ENCODE results near the gene REELD1. TPM values are rescaled to one million over a fixed set of nuclear protein-coding genes. Genes with fewer than 3 reads are reported as not detected.

Gene REELD1
- total and polyA plus RNA-seq, 4 experiments from 2014 or later = 0.11 to 0.58 (median 0.42) TPM; not detected in 1

DNA sequence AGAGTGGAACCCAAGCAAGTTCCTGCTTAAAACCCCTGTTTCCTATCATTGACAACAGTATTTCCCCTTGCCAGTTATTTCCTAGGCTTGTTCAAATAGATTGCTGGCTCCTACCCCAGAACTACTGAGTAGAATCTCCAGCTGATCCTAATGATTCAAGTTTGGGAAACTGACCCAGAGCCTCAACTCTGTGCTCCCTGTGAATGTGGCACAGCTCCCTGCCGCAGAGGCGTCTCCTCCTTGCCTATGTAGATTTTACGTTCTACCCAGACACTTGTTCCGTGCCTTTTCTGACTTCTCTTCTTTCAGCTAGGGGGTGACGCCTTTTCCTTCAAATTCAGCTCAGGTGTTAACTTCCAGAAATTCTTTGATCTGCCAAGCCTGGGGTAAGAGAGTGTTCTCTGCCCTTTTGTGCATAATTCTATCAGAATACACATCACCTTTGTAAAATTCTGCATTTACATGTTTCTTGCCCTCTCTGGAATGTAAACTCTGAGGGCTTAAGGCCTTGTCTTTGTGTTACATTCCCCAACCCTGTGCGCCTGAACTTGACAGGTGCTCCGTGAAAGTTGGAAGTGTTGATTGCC is 34.5 kb upstream of the REELD1 start:
- Mint-ChIP-seq H3K4me3 (peak overlapping the region in 4 of 8 donors; percentile 30 to 55 (median 42)), H3K4me1 (peaks cover 47 to 68% (median 54%) of the 10 kb centered on the region in 4 donors), H3K27me3 (no peaks in the 10 kb centered on the region), H3K9me3 (no peaks in the 10 kb centered on the region), H3K27ac (peak overlapping the region in 4 of 7 donors; percentile 10 to 71 (median 48)), H3K36me3 (peaks cover 8 to 24% of the 10 kb centered on the region in 2 donors)
- H3K27me3 ChIP-seq (ENCODE audit: insufficient read depth, low read length) = no peaks in the 10 kb centered on the region
- intact Hi-C loops (cut with micrococcal nuclease) = loop anchor here (5.0 to 10.0 kb wide), 6 partner anchors 342 to 1505 kb away; partner anchors contain the start of genes ABCE1, ANAPC10, MMAA and OTUD4
- POLR2A ChIA-PET (ENCODE audit: partially characterized antibody) = no interaction called here
- H3K4me3 ChIP-seq (ENCODE audit: low read length in 2 of 2) = no peak overlapping the region
- peaks cover 52% of the 10 kb centered on the region for H3K4me1 ChIP-seq (ENCODE audit: insufficient read depth, low read length)
- no peak for DNase-seq
- H3K9me3 ChIP-seq (ENCODE audit: control insufficient read depth in 1 of 2, low read length in 2 of 2) = no peaks in the 10 kb centered on the region
- no peak overlapping the region for H3K27ac ChIP-seq (ENCODE audit: low read depth, low read length)
- H3K36me3 ChIP-seq (ENCODE audit: insufficient read depth, low read length) = no peaks in the 10 kb centered on the region
- CTCF ChIA-PET (ENCODE audit: partially characterized antibody) = no interaction called here

- Mint-ChIP-seq H3K9me3 (peaks cover 0 to under 1% (median 0%) of the 10 kb centered on the region in 8 donors), H3K27ac (peak overlapping the region in 1 of 7 donors; percentile 15), H3K4me3 (no peak overlapping the region), H3K4me1 (peaks cover 37 to 48% (median 44%) of the 10 kb centered on the region in 4 donors), H3K27me3 (no peaks in the 10 kb centered on the region), H3K36me3 (peaks cover 26 to 42% of the 10 kb centered on the region in 2 donors)
- no peak for DNase-seq
- H3K36me3 ChIP-seq (ENCODE audit: insufficient read depth, low read length) = peaks cover 10% of the 10 kb centered on the region
- ChIA-PET POLR2A (ENCODE audit: partially characterized antibody) (no interaction called here), CTCF (ENCODE audit: partially characterized antibody) (interaction anchor here (0.9 to 1.1 kb wide), 2 partner anchors 11 to 13 kb away, joined by 3 to 4 read pairs; no protein-coding TSS in a partner anchor)
- no peaks in the 10 kb centered on the region for H3K27me3 ChIP-seq (ENCODE audit: insufficient read depth, low read length)
- intact Hi-C loops (cut with micrococcal nuclease) = no loop called here
- H3K4me3 ChIP-seq (ENCODE audit: low read length in 2 of 2) = no peak overlapping the region
- no peak overlapping the region for H3K27ac ChIP-seq (ENCODE audit: low read depth, low read length)
- no peaks in the 10 kb centered on the region for H3K9me3 ChIP-seq (ENCODE audit: control insufficient read depth in 1 of 2, low read length in 2 of 2)
- H3K4me1 ChIP-seq (ENCODE audit: insufficient read depth, low read length) = peaks cover 34% of the 10 kb centered on the region
Observed at GRCh38 chr4:146182443-146182842, 31.9 kb upstream of the REELD1 start.

DNA sequence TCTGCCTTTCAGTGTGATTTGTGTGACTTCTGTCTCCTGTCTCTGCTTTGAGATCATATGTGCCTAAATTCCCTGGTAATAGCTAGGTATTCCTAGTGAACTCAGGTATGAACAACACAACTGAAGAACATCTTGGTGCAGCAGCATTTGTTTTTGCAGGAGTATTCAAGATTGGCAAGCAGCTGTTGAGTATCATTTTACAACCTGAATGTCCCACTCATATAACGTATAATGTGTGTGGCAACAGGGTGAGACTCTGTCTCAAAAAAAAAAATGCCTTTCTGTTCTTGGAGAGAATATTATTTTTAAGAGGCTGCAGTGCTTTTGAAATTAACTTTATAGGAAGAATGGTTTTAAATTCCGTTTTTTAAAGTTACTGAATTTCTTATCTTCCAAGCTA is 31.1 kb upstream of the REELD1 start:
- intact Hi-C loops (cut with micrococcal nuclease) = no loop called here
- CTCF ChIA-PET (ENCODE audit: partially characterized antibody) = interaction anchor here (0.9 to 1.1 kb wide), 2 partner anchors 11 to 14 kb away, joined by 3 to 4 read pairs; no protein-coding TSS in a partner anchor
- DNase-seq = no peak
- no peak overlapping the region for H3K4me3 ChIP-seq (ENCODE audit: low read length in 2 of 2)
- H3K9me3 ChIP-seq (ENCODE audit: control insufficient read depth in 1 of 2, low read length in 2 of 2) = no peaks in the 10 kb centered on the region
- no peak overlapping the region for H3K4me3 Mint-ChIP-seq
- H3K36me3 Mint-ChIP-seq = peaks cover 32 to 47% of the 10 kb centered on the region in 2 donors
- peaks cover 16% of the 10 kb centered on the region for H3K36me3 ChIP-seq (ENCODE audit: insufficient read depth, low read length)
- POLR2A ChIA-PET (ENCODE audit: partially characterized antibody) = no interaction called here
- H3K27me3 ChIP-seq (ENCODE audit: insufficient read depth, low read length) = no peaks in the 10 kb centered on the region
- H3K4me1 ChIP-seq (ENCODE audit: insufficient read depth, low read length) = peaks cover 27% of the 10 kb centered on the region
- H3K27ac Mint-ChIP-seq = no peak overlapping the region
- H3K27me3 Mint-ChIP-seq = no peaks in the 10 kb centered on the region
- peaks cover 33 to 41% (median 38%) of the 10 kb centered on the region in 4 donors for H3K4me1 Mint-ChIP-seq
- H3K27ac ChIP-seq (ENCODE audit: low read depth, low read length) = no peak overlapping the region
- peaks cover 0 to 3% (median 0%) of the 10 kb centered on the region in 8 donors for H3K9me3 Mint-ChIP-seq

- ChIA-PET CTCF (ENCODE audit: partially characterized antibody) (no interaction called here), POLR2A (ENCODE audit: partially characterized antibody) (no interaction called here)
- no peak for DNase-seq
- Mint-ChIP-seq H3K4me3 (no peak overlapping the region), H3K36me3 (peaks cover 53 to 67% of the 10 kb centered on the region in 2 donors), H3K9me3 (peaks cover 0 to 3% (median 0%) of the 10 kb centered on the region in 8 donors), H3K4me1 (peaks cover 10 to 18% (median 13%) of the 10 kb centered on the region in 4 donors), H3K27ac (peak overlapping the region in 2 of 7 donors; percentile 23 to 46), H3K27me3 (no peaks in the 10 kb centered on the region)
- no peak overlapping the region for H3K4me3 ChIP-seq (ENCODE audit: low read length in 2 of 2)
- H3K9me3 ChIP-seq (ENCODE audit: control insufficient read depth in 1 of 2, low read length in 2 of 2) = no peaks in the 10 kb centered on the region
- H3K27ac ChIP-seq (ENCODE audit: low read depth, low read length) = no peak overlapping the region
- intact Hi-C loops (cut with micrococcal nuclease) = no loop called here
- H3K36me3 ChIP-seq (ENCODE audit: insufficient read depth, low read length) = peaks cover 35% of the 10 kb centered on the region
- no peaks in the 10 kb centered on the region for H3K4me1 ChIP-seq (ENCODE audit: insufficient read depth, low read length)
- no peaks in the 10 kb centered on the region for H3K27me3 ChIP-seq (ENCODE audit: insufficient read depth, low read length)
Observed at GRCh38 chr4:146186041-146186440, 28.3 kb upstream of the REELD1 start.

GRCh38 chr4:146186596-146186995 is 27.7 kb upstream of the REELD1 start:
- peaks cover 35% of the 10 kb centered on the region for H3K36me3 ChIP-seq (ENCODE audit: insufficient read depth, low read length)
- H3K36me3 Mint-ChIP-seq = peaks cover 58 to 72% of the 10 kb centered on the region in 2 donors

DNA sequence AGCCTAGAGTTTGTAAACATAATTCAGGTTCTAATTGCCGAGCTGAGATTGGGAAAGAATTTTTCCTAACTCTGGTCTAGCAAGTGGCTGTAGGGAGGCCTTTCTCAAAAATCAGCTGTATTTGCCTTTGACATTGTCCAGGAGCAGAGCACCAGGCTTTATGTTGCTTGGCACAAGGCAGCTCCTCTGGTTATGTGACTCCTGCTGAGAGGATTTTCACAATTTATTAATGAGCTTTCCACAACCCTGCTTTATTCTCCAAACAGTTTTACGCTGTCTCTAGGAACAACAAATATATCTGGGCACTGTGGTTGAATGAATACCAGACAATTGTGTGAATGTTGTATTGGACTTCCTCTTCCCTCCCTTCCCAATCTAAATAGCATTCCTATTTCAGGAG is 23.9 kb upstream of the REELD1 start:
- Histone ChIP-seq H3K36me3 (ENCODE audit: insufficient read depth, low read length) (peaks cover 35% of the 10 kb centered on the region), H3K4me3 (ENCODE audit: low read length in 2 of 2) (no peak overlapping the region), H3K4me1 (ENCODE audit: insufficient read depth, low read length) (no peaks in the 10 kb centered on the region), H3K27ac (ENCODE audit: low read depth, low read length) (no peak overlapping the region), H3K9me3 (ENCODE audit: control insufficient read depth in 1 of 2, low read length in 2 of 2) (no peaks in the 10 kb centered on the region), H3K27me3 (ENCODE audit: insufficient read depth, low read length) (no peaks in the 10 kb centered on the region)
- H3K9me3 Mint-ChIP-seq = peaks cover 0 to 3% (median 0%) of the 10 kb centered on the region in 8 donors
- no peak overlapping the region for H3K4me3 Mint-ChIP-seq
- peaks cover 0 to 4% (median 1%) of the 10 kb centered on the region in 4 donors for H3K4me1 Mint-ChIP-seq
- H3K27ac Mint-ChIP-seq = no peak overlapping the region
- ChIA-PET CTCF (ENCODE audit: partially characterized antibody) (no interaction called here), POLR2A (ENCODE audit: partially characterized antibody) (no interaction called here)
- intact Hi-C loops (cut with micrococcal nuclease) = no loop called here
- no peaks in the 10 kb centered on the region for H3K27me3 Mint-ChIP-seq
- DNase-seq = no peak
- peaks cover 47 to 56% of the 10 kb centered on the region in 2 donors for H3K36me3 Mint-ChIP-seq

More at GRCh38 chr4:146186596-146186995, 27.7 kb upstream of the REELD1 start:
- H3K9me3 ChIP-seq (ENCODE audit: control insufficient read depth in 1 of 2, low read length in 2 of 2) = no peaks in the 10 kb centered on the region
- intact Hi-C loops (cut with micrococcal nuclease) = no loop called here
- DNase-seq = no peak
- H3K27ac ChIP-seq (ENCODE audit: low read depth, low read length) = no peak overlapping the region
- Mint-ChIP-seq H3K27ac (no peak overlapping the region), H3K9me3 (peaks cover 0 to 3% (median 0%) of the 10 kb centered on the region in 8 donors), H3K27me3 (no peaks in the 10 kb centered on the region), H3K4me1 (peaks cover 7 to 15% (median 9%) of the 10 kb centered on the region in 4 donors), H3K4me3 (no peak overlapping the region)
- ChIA-PET POLR2A (ENCODE audit: partially characterized antibody) (no interaction called here), CTCF (ENCODE audit: partially characterized antibody) (no interaction called here)
- no peaks in the 10 kb centered on the region for H3K4me1 ChIP-seq (ENCODE audit: insufficient read depth, low read length)
- no peaks in the 10 kb centered on the region for H3K27me3 ChIP-seq (ENCODE audit: insufficient read depth, low read length)
- no peak overlapping the region for H3K4me3 ChIP-seq (ENCODE audit: low read length in 2 of 2)

DNA sequence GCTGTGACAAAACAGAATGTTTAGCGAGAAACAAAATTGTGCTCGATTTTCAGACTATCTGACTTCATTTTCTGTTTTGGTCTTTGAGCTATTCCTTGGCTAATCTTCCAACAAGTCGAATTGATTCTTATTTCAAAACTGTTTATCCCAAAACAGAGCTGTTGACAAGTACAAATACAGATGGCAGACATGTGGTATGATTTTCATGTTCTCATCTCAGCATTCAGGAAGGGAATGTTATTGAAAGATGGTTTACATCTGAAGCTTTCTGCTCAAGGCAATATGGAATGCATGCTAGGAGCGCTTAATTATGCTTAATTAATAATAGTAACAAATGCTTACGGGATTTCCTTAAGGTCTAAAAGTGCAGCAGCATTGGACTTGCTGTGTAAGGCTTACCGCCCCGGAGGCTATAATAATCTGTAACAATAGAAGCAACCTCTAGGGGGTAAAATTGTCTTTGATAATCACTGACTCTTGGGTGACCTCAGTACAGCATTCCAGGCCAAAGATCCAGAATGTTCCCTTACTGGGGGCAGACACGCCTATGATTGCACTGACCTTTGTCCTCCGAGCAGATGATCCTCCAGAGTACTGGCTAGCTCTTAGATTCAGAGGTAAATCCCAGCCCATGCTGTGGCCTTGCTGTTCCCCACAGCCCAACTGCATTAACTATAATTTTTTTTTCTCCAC is 22.4 kb upstream of the REELD1 start:
- Mint-ChIP-seq H3K4me1 (peaks cover 0 to 4% (median 0%) of the 10 kb centered on the region in 4 donors), H3K9me3 (peaks cover 0 to 3% (median 0%) of the 10 kb centered on the region in 8 donors), H3K27ac (no peak overlapping the region), H3K4me3 (no peak overlapping the region), H3K36me3 (peaks cover 37 to 44% of the 10 kb centered on the region in 2 donors), H3K27me3 (no peaks in the 10 kb centered on the region)
- H3K27me3 ChIP-seq (ENCODE audit: insufficient read depth, low read length) = no peaks in the 10 kb centered on the region
- intact Hi-C loops (cut with micrococcal nuclease) = no loop called here
- H3K27ac ChIP-seq (ENCODE audit: low read depth, low read length) = no peak overlapping the region
- no peaks in the 10 kb centered on the region for H3K4me1 ChIP-seq (ENCODE audit: insufficient read depth, low read length)
- H3K9me3 ChIP-seq (ENCODE audit: control insufficient read depth in 1 of 2, low read length in 2 of 2) = no peaks in the 10 kb centered on the region
- H3K36me3 ChIP-seq (ENCODE audit: insufficient read depth, low read length) = peaks cover 30% of the 10 kb centered on the region
- no peak overlapping the region for H3K4me3 ChIP-seq (ENCODE audit: low read length in 2 of 2)
- ChIA-PET POLR2A (ENCODE audit: partially characterized antibody) (no interaction called here), CTCF (ENCODE audit: partially characterized antibody) (no interaction called here)
- DNase-seq = no peak
